OCI-LY3 (cell line): ENCODE data around the gene DDX6.
"Not testable (repeated sequence)": the region's sequence is repeated elsewhere in the genome, so short reads cannot be mapped to it uniquely, and the experiment has no call there.

Source experiments
- CTCF ChIP-seq: fragments of 200-600, 300-600 bp; sonication (generic); IDR thresholded peaks from 2 replicates; pipeline ENCODE4 v1.5.1; 2014; ENCODE audit warnings: antibody characterized with exemption, low read length, low read depth
- EZH2phosphoT487 ChIP-seq: fragments of 200-600 bp; shearing (Covaris generic); IDR thresholded peaks from 2 replicates; pipeline ENCODE4 v1.6.1; 2018; ENCODE audit warnings: antibody characterized with exemption, mixed run types, low read depth

GRCh38 chr11:118721478-118722015 is 69.4 kb downstream of the DDX6 start:
- TF ChIP-seq CTCF, EZH2phosphoT487: not testable (repeated sequence)
